GM12878 (cell line): Measurements from ENCODE around the gene SEL1L3.

ENCODE experiments used
- EP300 ChIP-seq, 2 experiments: fragments of 150-350 bp in 1 of 2; IDR thresholded peaks; 2 replicates each; pipeline ENCODE4 v1.6.1; 2011 to 2012; ENCODE audit warnings: low read depth in 2 of 2, low read length in 2 of 2, borderline replicate concordance in 1 of 2, improper control_type of control experiment in 1 of 2, inconsistent platforms in 1 of 2; ENCODE audit not compliant: control insufficient read depth in 1 of 2
- EZH2 ChIP-seq: IDR thresholded peaks from 2 replicates; pipeline ENCODE4 v1.6.1; 2012; ENCODE audit warnings: low read depth, mild to moderate bottlenecking, control low read depth, inconsistent platforms, low read length, borderline replicate concordance; ENCODE audit not compliant: control insufficient read depth
- POLR2A ChIP-seq: IDR thresholded peaks from 2 replicates; pipeline ENCODE4 v1.6.1; 2011; ENCODE audit warnings: low read depth, mild to moderate bottlenecking, low read length
- POLR2AphosphoS5 ChIP-seq: IDR thresholded peaks from 2 replicates; pipeline ENCODE4 v1.6.1; 2011; ENCODE audit warnings: mild to moderate bottlenecking, low read length, inconsistent platforms
- SPI1 ChIP-seq: IDR thresholded peaks from 2 replicates; pipeline ENCODE4 v1.6.1; 2011; ENCODE audit warnings: low read depth, mild to moderate bottlenecking, low read length, moderate library complexity, borderline replicate concordance; ENCODE audit not compliant: insufficient read depth
- TF ChIP-seq, protein P1 (sequence below): fragments of 450-650 bp; IDR thresholded peaks from 2 replicates; pipeline ENCODE4 v1.6.1; 2017; ENCODE audit warnings: mild to moderate bottlenecking, moderate library complexity
- TF ChIP-seq, protein P2 (sequence below): fragments of 150-350 bp; IDR thresholded peaks from 2 replicates; pipeline ENCODE4 v1.6.1; 2014; ENCODE audit warnings: mild to moderate bottlenecking, low read depth, low read length
- TF ChIP-seq, protein P3 (sequence below): IDR thresholded peaks from 2 replicates; pipeline ENCODE4 v1.6.1; 2012; ENCODE audit warnings: mild to moderate bottlenecking, low read depth, low read length
- TF ChIP-seq, protein P4 (sequence below): fragments of 450-650 bp; IDR thresholded peaks from 2 replicates; pipeline ENCODE4 v1.6.1; 2017; ENCODE audit warnings: mild to moderate bottlenecking
- TF ChIP-seq, protein P5 (sequence below): IDR thresholded peaks from 2 replicates; pipeline ENCODE4 v1.6.1; 2012; ENCODE audit warnings: improper control_type of control experiment, low read depth, low read length; ENCODE audit not compliant: insufficient replicate concordance

- TF ChIP-seq SPI1 = no peak
- no peak for TF ChIP-seq EP300 (IDR thresholded peaks at IDR 0.05; ENCODE audit: borderline replicate concordance in 1 of 2, control insufficient read depth in 1 of 2, low read depth in 2 of 2, low read length in 2 of 2)
- TF ChIP-seq, protein P1, sequence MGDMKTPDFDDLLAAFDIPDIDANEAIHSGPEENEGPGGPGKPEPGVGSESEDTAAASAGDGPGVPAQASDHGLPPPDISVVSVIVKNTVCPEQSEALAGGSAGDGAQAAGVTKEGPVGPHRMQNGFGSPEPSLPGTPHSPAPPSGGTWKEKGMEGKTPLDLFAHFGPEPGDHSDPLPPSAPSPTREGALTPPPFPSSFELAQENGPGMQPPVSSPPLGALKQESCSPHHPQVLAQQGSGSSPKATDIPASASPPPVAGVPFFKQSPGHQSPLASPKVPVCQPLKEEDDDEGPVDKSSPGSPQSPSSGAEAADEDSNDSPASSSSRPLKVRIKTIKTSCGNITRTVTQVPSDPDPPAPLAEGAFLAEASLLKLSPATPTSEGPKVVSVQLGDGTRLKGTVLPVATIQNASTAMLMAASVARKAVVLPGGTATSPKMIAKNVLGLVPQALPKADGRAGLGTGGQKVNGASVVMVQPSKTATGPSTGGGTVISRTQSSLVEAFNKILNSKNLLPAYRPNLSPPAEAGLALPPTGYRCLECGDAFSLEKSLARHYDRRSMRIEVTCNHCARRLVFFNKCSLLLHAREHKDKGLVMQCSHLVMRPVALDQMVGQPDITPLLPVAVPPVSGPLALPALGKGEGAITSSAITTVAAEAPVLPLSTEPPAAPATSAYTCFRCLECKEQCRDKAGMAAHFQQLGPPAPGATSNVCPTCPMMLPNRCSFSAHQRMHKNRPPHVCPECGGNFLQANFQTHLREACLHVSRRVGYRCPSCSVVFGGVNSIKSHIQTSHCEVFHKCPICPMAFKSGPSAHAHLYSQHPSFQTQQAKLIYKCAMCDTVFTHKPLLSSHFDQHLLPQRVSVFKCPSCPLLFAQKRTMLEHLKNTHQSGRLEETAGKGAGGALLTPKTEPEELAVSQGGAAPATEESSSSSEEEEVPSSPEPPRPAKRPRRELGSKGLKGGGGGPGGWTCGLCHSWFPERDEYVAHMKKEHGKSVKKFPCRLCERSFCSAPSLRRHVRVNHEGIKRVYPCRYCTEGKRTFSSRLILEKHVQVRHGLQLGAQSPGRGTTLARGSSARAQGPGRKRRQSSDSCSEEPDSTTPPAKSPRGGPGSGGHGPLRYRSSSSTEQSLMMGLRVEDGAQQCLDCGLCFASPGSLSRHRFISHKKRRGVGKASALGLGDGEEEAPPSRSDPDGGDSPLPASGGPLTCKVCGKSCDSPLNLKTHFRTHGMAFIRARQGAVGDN = no peak
- TF ChIP-seq, protein P2, sequence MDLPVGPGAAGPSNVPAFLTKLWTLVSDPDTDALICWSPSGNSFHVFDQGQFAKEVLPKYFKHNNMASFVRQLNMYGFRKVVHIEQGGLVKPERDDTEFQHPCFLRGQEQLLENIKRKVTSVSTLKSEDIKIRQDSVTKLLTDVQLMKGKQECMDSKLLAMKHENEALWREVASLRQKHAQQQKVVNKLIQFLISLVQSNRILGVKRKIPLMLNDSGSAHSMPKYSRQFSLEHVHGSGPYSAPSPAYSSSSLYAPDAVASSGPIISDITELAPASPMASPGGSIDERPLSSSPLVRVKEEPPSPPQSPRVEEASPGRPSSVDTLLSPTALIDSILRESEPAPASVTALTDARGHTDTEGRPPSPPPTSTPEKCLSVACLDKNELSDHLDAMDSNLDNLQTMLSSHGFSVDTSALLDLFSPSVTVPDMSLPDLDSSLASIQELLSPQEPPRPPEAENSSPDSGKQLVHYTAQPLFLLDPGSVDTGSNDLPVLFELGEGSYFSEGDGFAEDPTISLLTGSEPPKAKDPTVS = no peak
- TF ChIP-seq POLR2A = no peak
- TF ChIP-seq, protein P3, sequence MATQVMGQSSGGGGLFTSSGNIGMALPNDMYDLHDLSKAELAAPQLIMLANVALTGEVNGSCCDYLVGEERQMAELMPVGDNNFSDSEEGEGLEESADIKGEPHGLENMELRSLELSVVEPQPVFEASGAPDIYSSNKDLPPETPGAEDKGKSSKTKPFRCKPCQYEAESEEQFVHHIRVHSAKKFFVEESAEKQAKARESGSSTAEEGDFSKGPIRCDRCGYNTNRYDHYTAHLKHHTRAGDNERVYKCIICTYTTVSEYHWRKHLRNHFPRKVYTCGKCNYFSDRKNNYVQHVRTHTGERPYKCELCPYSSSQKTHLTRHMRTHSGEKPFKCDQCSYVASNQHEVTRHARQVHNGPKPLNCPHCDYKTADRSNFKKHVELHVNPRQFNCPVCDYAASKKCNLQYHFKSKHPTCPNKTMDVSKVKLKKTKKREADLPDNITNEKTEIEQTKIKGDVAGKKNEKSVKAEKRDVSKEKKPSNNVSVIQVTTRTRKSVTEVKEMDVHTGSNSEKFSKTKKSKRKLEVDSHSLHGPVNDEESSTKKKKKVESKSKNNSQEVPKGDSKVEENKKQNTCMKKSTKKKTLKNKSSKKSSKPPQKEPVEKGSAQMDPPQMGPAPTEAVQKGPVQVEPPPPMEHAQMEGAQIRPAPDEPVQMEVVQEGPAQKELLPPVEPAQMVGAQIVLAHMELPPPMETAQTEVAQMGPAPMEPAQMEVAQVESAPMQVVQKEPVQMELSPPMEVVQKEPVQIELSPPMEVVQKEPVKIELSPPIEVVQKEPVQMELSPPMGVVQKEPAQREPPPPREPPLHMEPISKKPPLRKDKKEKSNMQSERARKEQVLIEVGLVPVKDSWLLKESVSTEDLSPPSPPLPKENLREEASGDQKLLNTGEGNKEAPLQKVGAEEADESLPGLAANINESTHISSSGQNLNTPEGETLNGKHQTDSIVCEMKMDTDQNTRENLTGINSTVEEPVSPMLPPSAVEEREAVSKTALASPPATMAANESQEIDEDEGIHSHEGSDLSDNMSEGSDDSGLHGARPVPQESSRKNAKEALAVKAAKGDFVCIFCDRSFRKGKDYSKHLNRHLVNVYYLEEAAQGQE = no peak
- no peak for TF ChIP-seq EZH2
- TF ChIP-seq POLR2AphosphoS5 = no peak
- TF ChIP-seq, protein P4, sequence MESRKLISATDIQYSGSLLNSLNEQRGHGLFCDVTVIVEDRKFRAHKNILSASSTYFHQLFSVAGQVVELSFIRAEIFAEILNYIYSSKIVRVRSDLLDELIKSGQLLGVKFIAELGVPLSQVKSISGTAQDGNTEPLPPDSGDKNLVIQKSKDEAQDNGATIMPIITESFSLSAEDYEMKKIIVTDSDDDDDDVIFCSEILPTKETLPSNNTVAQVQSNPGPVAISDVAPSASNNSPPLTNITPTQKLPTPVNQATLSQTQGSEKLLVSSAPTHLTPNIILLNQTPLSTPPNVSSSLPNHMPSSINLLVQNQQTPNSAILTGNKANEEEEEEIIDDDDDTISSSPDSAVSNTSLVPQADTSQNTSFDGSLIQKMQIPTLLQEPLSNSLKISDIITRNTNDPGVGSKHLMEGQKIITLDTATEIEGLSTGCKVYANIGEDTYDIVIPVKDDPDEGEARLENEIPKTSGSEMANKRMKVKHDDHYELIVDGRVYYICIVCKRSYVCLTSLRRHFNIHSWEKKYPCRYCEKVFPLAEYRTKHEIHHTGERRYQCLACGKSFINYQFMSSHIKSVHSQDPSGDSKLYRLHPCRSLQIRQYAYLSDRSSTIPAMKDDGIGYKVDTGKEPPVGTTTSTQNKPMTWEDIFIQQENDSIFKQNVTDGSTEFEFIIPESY = no peak
- TF ChIP-seq, protein P5, sequence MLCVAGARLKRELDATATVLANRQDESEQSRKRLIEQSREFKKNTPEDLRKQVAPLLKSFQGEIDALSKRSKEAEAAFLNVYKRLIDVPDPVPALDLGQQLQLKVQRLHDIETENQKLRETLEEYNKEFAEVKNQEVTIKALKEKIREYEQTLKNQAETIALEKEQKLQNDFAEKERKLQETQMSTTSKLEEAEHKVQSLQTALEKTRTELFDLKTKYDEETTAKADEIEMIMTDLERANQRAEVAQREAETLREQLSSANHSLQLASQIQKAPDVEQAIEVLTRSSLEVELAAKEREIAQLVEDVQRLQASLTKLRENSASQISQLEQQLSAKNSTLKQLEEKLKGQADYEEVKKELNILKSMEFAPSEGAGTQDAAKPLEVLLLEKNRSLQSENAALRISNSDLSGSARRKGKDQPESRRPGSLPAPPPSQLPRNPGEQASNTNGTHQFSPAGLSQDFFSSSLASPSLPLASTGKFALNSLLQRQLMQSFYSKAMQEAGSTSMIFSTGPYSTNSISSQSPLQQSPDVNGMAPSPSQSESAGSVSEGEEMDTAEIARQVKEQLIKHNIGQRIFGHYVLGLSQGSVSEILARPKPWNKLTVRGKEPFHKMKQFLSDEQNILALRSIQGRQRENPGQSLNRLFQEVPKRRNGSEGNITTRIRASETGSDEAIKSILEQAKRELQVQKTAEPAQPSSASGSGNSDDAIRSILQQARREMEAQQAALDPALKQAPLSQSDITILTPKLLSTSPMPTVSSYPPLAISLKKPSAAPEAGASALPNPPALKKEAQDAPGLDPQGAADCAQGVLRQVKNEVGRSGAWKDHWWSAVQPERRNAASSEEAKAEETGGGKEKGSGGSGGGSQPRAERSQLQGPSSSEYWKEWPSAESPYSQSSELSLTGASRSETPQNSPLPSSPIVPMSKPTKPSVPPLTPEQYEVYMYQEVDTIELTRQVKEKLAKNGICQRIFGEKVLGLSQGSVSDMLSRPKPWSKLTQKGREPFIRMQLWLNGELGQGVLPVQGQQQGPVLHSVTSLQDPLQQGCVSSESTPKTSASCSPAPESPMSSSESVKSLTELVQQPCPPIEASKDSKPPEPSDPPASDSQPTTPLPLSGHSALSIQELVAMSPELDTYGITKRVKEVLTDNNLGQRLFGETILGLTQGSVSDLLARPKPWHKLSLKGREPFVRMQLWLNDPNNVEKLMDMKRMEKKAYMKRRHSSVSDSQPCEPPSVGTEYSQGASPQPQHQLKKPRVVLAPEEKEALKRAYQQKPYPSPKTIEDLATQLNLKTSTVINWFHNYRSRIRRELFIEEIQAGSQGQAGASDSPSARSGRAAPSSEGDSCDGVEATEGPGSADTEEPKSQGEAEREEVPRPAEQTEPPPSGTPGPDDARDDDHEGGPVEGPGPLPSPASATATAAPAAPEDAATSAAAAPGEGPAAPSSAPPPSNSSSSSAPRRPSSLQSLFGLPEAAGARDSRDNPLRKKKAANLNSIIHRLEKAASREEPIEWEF = no peak
These were observed 45.7 kb upstream of the SEL1L3 start for GRCh38 chr4:25908491-25908901.
